Transverse colon (tissue), 4 donors: ENCODE results near the gene PRKCE.

Experiments
- POLR2AphosphoS5 ChIP-seq, 3 donors: sonication (generic); formaldehyde crosslinking; IDR thresholded peaks; one replicate each; pipeline ENCODE4 v1.6.1; 2016; ENCODE audit warnings: antibody characterized with exemption in 3 of 3
- TF ChIP-seq, protein P1 (sequence below), 5 experiments: fragments of 200-600 bp in 3 of 5; fragments of 450-650 bp in 2 of 5; sonication (generic) in 3 of 5; IDR thresholded peaks; 1 replicate in 2 of 5; 2 replicates in 3 of 5; pipeline ENCODE4 v1.5.1; 2016 to 2017; ENCODE audit warnings: antibody characterized with exemption in 5 of 5, inconsistent platforms in 3 of 5, mild to moderate bottlenecking in 2 of 5, moderate library complexity in 1 of 5

DNA sequence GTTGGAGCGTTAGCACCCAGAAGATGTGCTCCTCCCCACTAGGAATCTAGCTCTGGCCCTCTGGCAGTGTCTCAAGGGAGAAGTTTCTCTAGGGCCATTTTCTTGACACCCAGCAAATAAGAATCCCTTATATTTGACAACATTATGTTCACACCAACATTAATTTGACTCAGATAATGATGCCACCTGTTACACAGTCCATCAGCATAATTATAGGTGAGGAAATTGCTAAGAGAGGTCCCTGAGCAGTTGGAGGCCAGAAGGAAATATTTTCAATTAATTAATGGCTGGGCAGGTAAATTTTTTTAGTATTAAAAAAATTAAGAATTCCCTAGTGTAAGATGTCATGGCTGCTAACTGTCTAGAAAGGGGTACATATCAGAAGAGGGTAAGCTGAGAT, 36.5 kb downstream of the PRKCE start:
- TF ChIP-seq, protein P1, sequence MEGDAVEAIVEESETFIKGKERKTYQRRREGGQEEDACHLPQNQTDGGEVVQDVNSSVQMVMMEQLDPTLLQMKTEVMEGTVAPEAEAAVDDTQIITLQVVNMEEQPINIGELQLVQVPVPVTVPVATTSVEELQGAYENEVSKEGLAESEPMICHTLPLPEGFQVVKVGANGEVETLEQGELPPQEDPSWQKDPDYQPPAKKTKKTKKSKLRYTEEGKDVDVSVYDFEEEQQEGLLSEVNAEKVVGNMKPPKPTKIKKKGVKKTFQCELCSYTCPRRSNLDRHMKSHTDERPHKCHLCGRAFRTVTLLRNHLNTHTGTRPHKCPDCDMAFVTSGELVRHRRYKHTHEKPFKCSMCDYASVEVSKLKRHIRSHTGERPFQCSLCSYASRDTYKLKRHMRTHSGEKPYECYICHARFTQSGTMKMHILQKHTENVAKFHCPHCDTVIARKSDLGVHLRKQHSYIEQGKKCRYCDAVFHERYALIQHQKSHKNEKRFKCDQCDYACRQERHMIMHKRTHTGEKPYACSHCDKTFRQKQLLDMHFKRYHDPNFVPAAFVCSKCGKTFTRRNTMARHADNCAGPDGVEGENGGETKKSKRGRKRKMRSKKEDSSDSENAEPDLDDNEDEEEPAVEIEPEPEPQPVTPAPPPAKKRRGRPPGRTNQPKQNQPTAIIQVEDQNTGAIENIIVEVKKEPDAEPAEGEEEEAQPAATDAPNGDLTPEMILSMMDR (IDR thresholded peaks at IDR 0.05), result no peak
- TF ChIP-seq POLR2AphosphoS5 (IDR thresholded peaks at IDR 0.05), result no peak
